SKM-1 (cell line): ENCODE results near the gene KRABD2.
"Not testable (repeated sequence)": the region's sequence is repeated elsewhere in the genome, so short reads cannot be mapped to it uniquely, and the experiment has no call there.

Source experiments
- DNase-seq: peaks from one replicate; lab custom pipeline; 2025; ENCODE audit not compliant: unreplicated experiment; lab: John Stamatoyannopoulos, UW

Gene KRABD2

DNA sequence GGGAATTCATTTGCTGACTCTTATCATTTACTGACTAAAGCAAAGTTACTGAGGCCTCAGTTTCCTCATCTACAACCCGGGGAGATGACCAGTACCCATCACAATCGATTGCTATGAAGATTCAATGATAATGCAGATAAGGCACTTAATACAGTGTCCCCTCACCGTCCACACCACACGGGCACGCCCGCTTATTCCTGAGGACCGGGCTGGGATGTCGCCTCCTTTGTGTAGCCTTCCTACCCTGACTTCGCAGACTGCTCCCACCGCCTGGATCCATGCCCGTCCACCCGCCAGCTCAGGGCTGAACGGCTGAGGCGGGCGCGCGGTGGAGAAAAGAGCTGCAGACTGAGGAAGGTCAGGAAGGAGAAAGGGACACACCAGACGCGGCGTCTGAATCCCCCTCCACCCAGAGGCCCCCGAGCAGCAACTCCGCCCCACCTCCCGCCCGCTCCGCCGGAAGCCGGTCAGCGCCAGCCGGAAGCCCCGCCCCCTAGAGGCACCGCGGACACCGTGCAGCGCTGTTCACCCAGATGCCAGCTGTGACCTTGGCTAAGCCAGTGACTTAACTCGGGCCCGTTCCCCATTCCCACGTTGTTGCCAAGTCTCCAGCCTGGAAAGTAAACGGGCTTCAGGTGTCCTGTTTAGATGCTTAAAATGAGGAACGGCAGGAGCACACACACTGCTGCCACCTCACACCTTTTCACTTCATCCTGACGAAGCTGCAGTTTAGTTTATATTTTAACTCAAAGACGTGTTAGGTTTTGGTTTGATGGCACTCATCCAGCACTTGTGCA is at the start of gene KRABD2:
KRABD2 (minus strand) TSS at position 434 of the 797 bp plus-strand sequence.
- peak; percentile 21 for DNase-seq

DNA sequence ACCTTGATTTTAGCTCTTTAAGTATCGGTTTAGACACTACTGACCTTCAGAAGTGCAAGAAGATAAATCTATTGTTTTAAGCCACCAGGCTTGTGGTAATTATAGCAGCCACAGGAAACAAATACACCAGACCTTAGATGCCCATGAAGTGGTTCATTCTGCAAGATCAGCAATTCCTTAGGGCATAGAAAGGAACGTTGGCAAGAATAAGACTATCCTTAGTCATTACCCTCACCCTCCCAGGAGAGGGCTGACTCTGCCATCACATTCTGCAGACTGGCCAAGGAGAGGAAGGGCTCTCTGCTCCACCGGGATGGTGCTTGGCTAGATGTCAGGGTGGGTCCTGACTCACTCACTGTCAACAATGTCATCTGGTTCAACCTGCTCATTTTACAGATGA is 45.1 kb upstream of the KRABD2 start:
- DNase-seq = no peak

- no peak for DNase-seq
Observed at GRCh38 chr17:8420041-8420934, 43.8 kb upstream of the KRABD2 start.

- DNase-seq = no peak
Observed at GRCh38 chr17:8419305-8419704, 42.8 kb upstream of the KRABD2 start.

- no peak for DNase-seq
Observed at GRCh38 chr17:8418471-8418870, 42.0 kb upstream of the KRABD2 start.

- DNase-seq = peak; percentile 54
Observed at GRCh38 chr17:8417806-8418205, 41.3 kb upstream of the KRABD2 start.

GRCh38 chr17:8413938-8414337 is 37.4 kb upstream of the KRABD2 start:
- no peak for DNase-seq

- no peak for DNase-seq
Observed at GRCh38 chr17:8413328-8413727, 36.8 kb upstream of the KRABD2 start.

GRCh38 chr17:8412089-8412488 is 35.6 kb upstream of the KRABD2 start:
- DNase-seq = no peak

GRCh38 chr17:8410883-8411238 is 34.4 kb upstream of the KRABD2 start:
- no peak for DNase-seq

- peak; percentile 41 for DNase-seq
Observed at GRCh38 chr17:8409966-8410882, 33.7 kb upstream of the KRABD2 start.

DNA sequence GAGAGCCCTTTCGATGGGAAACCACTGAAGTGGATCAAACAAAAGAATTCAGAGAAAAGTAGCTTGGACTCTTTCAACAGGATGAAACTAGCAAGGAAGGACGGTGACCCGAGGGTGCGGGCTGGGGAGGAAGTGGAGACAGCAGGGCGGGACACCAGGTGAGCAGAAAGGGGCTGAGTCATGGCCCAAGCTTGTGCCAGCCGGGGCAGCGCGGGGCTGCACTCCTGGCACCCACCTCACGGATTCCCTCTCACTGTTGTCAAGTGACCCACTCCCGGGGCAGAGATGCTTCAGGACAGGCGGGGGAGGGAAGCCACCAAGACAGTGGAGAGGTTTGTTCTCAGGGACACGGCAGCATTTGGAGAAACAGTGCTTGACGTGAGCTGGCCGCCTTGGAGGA is 31.9 kb upstream of the KRABD2 start:
- no peak for DNase-seq

- no peak for DNase-seq
Observed at GRCh38 chr17:8406174-8406573, 29.7 kb upstream of the KRABD2 start.

GRCh38 chr17:8405499-8406016 is 29.1 kb upstream of the KRABD2 start:
- DNase-seq = no peak

DNA sequence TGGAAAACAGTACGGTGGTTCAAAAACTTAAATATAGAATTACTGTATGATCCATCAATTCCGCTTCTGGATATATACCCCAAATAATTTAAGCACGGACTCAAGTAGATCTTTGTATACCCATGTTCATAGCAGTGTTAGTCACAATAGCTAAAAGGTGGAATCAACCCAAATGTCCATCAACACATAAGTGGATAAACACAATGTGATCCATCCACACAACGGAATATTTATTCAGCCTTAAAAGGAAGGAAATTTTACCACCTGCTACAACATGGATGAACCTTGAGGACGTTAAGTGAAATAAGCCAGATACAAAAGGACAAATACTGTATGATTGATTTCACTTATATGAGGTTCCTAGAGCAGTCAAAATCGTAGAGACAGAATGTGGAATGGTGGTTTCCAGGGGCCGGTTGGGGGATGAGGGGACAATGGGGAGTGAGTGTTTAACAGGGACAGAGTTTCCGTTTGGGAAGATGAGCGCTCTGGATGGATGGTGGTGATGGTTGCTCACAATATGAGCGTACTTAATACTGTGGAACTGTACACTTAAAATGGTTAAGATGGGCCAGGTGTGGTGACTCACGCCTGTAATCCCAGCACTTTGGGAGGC is 26.5 kb upstream of the KRABD2 start:
- DNase-seq = no peak

GRCh38 chr17:8401107-8401506 is 24.6 kb upstream of the KRABD2 start:
- no peak for DNase-seq

DNA sequence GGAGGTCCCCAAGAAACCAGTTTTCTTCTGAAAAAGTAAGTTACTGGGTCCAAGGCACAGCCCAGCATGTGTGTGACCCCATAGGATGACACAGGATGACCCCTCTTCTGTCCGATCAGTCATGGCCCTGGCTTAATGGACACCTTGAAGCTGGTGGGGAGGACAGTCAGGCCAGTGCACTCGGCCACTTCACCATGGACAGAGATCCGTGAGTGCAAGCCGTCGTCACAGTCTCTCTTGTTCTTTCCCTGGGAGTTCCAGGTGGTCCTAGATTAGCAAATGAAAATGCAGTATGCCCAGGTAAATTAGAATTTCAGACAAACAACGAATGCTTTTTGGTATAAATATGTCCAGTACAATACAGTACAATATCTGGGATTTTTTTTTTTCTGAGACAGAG is 22.5 kb upstream of the KRABD2 start:
- no peak for DNase-seq

DNA sequence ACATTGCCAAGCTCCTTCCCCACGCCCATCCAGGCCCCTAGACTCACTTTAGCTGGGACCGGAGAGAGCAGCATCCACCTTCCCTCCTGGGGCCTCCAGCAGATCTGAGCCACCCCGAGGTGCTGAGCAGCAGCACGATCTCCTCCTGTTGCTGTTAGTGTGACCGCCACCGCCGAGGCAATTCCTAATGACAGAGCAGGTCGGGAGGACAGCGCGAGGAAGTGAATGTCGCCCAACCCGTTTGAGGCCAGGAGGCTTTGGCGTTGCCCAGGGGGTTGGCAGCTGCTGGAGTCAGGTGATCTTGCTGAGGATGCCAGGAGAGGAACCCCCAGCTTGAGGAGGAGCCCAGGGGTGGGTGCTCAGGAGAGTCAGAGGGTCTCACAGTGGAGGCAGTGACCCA is 21.1 kb upstream of the KRABD2 start, which contains the start of gene RNF222:
RNF222 (minus strand) TSS at position 192 of the 400 bp plus-strand sequence. CDS start 4,366 bp downstream, outside the sequence.
- no peak for DNase-seq

- not testable (repeated sequence) for DNase-seq
Observed at GRCh38 chr17:8394497-8394896, 18.0 kb upstream of the KRABD2 start.
